HG03108 (cell line): ENCODE measurements around the gene PAAF1.

Experiments
- ATAC-seq: cut with Tn5 transposase; IDR thresholded peaks from one replicate; pipeline ENCODE4 v1.9.1; 2021; ENCODE audit warnings: moderate library complexity; ENCODE audit not compliant: unreplicated experiment

Gene PAAF1

GRCh38 chr11:73876424-73877310 is at the start of gene PAAF1, which contains the start of gene COA4:
Gene PAAF1 (plus strand): TSS chr11:73876999. CDS start chr11:73877022, 23 bp downstream.
Gene COA4 (minus strand): TSS chr11:73876846. CDS start chr11:73873378, 3,468 bp downstream.
- peak; percentile 97 for ATAC-seq

GRCh38 chr11:73830261-73830660 is 46.5 kb upstream of the PAAF1 start:
- ATAC-seq, result no peak

- no peak for ATAC-seq
Measured at GRCh38 chr11:73833067-73833466, 43.7 kb upstream of the PAAF1 start.

- ATAC-seq, result no peak
Measured at GRCh38 chr11:73838443-73839122, 38.2 kb upstream of the PAAF1 start.

- no peak for ATAC-seq
Measured at GRCh38 chr11:73839123-73839457, 37.7 kb upstream of the PAAF1 start.

- no peak for ATAC-seq
Measured at GRCh38 chr11:73851046-73851764, 25.6 kb upstream of the PAAF1 start.

- no peak for ATAC-seq
Measured at GRCh38 chr11:73852049-73852448, 24.8 kb upstream of the PAAF1 start.

- ATAC-seq, result no peak
Measured at GRCh38 chr11:73854680-73855079, 22.1 kb upstream of the PAAF1 start.

GRCh38 chr11:73856031-73856567 is 20.7 kb upstream of the PAAF1 start:
- ATAC-seq, result no peak

- ATAC-seq, result no peak
Measured at GRCh38 chr11:73859671-73860070, 17.1 kb upstream of the PAAF1 start.

- no peak for ATAC-seq
Measured at GRCh38 chr11:73860202-73860601, 16.6 kb upstream of the PAAF1 start.

GRCh38 chr11:73862986-73863385 is 13.8 kb upstream of the PAAF1 start:
- no peak for ATAC-seq

GRCh38 chr11:73866095-73866579 is 10.7 kb upstream of the PAAF1 start:
- no peak for ATAC-seq

- ATAC-seq, result no peak
Measured at GRCh38 chr11:73866586-73866996, 10.2 kb upstream of the PAAF1 start.

GRCh38 chr11:73869332-73869949 is 7.4 kb upstream of the PAAF1 start:
- ATAC-seq, result no peak

- ATAC-seq, result no peak
Measured at GRCh38 chr11:73870261-73870660, 6.5 kb upstream of the PAAF1 start.

GRCh38 chr11:73872749-73873357 is 3.9 kb upstream of the PAAF1 start:
- ATAC-seq, result no peak

GRCh38 chr11:73875380-73875779 is 1.4 kb upstream of the PAAF1 start:
- no peak for ATAC-seq

- no peak for ATAC-seq
Measured at GRCh38 chr11:73875840-73876239, 959 bp upstream of the PAAF1 start.

GRCh38 chr11:73878771-73879170 is 2.0 kb downstream of the PAAF1 start:
- no peak for ATAC-seq
